ENCODE data around the gene FBN2.

GRCh38 chr5:128305341-128305740 lies 232.7 kb downstream of the FBN2 start:
- TF ChIP-seq CTCF (conservative IDR thresholded peaks at IDR 0.05 in 1 of 2, IDR thresholded peaks at IDR 0.05 in 1 of 2; ENCODE audit: low read depth in 1 of 2, low read length in 2 of 2), result no peak
- TF ChIP-seq EZH2 (IDR thresholded peaks at IDR 0.05; ENCODE audit: low read length, missing control alignments), result no peak

Measured in fibroblast of lung (primary cell).